Thoracic aorta (tissue), 2 donors: ENCODE measurements around the gene FLII. TPM values are rescaled to one million over a fixed set of nuclear protein-coding genes. Genes with fewer than 3 reads are reported as not detected.
"Not testable (repeated sequence)": the region's sequence is repeated elsewhere in the genome, so short reads cannot be mapped to it uniquely, and the experiment has no call there.

Experiments used
- ATAC-seq: fragments of 150-250 bp; one replicate; pipeline ENCODE4 v1.8.0; 2017; ENCODE audit warnings: low read depth; ENCODE audit not compliant: insufficient number of reproducible peaks, low FRiP score
- DNase-seq: peaks from one replicate; pipeline ENCODE4 v3.0.0-alpha.2; 2020; ENCODE audit warnings: low spot score
- H3K27ac ChIP-seq, 2 donors: fragments of 200-600 bp; sonication (generic); 1 replicate in 1 of 2; 2 replicates in 1 of 2; pipeline ENCODE4 v1.5.1; 2016; ENCODE audit warnings: mild to moderate bottlenecking in 2 of 2, moderate library complexity in 2 of 2
- H3K27me3 ChIP-seq: fragments of 200-600 bp; sonication (generic); replicated peaks from 2 replicates; pipeline ENCODE4 v1.6.0; 2016; ENCODE audit warnings: mild to moderate bottlenecking; ENCODE audit not compliant: insufficient read depth
- H3K36me3 ChIP-seq: fragments of 200-600 bp; sonication (generic); one replicate; pipeline ENCODE4 v1.5.1; 2016
- H3K4me1 ChIP-seq, 2 donors: fragments of 200-600 bp; sonication (generic); 1 replicate in 1 of 2; 2 replicates in 1 of 2; pipeline versions ENCODE4 v1.5.1 to v1.6.0; 2016; ENCODE audit warnings: low read depth in 2 of 2, mild to moderate bottlenecking in 1 of 2; ENCODE audit not compliant: control insufficient read depth in 1 of 2
- H3K4me3 ChIP-seq: fragments of 200-600 bp; sonication (generic); 2 replicates; pipeline ENCODE4 v1.5.1; 2016; ENCODE audit warnings: mild to moderate bottlenecking
- H3K9me3 ChIP-seq: fragments of 200-600 bp; sonication (generic); 2 replicates; pipeline ENCODE4 v1.5.1; 2016
- CTCF ChIP-seq: fragments of 200-600 bp; sonication (generic); IDR thresholded peaks from one replicate; pipeline ENCODE4 v1.5.1; 2019; ENCODE audit warnings: antibody characterized with exemption
- total RNA-seq, 2 donors: library from RNA; depleted of rRNA; stranded (reverse); fragments of >200 nt; gene quantifications; one replicate each; pipeline versions ENCODE4 v1.1.0 to v1.2.3, GENCODE V29; 2016

The FLII gene
- total RNA-seq, 2 donors from 2014 or later = 309 to 312 TPM

DNA sequence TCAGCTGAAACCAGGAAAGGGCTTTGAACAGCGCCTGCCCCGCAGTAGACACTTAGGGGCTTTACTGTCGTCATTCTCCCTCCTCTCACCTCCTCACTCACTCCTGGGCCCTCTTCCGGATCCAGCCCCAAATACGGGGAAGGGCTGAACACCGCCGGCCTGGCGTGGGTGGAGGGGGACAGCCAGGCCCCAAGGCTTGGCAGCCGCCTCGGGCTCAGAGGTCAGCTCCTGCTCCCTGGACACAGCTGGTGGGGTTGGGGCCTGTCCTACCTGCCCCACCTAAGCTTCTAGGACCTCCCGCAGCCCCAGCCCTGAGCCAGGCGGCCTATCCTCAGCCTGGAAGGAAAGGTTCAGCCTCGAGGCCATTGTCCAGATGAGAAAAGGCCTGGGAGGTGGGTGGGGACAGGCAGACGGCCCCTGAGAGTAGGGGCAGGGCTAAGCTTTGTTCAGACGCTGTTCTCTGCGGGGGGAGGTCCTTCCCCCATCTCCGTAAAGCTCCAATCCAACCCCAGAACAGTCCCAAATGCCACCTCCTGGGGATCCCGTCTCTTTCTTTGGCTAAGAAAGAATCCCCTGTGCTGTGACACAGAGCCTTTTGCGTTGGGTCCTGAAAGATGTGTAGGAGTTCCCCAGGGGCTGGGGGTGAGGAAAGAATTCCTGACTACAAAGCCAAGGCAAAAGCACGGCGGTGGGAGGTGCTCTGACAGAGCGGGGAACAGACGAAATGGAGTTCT is 34.0 kb downstream of the FLII start:
- TF ChIP-seq CTCF = no peak
- no peak overlapping the region for H3K27ac ChIP-seq
- no peaks in the 10 kb centered on the region for H3K36me3 ChIP-seq
- no peak for ATAC-seq
- H3K4me3 ChIP-seq = peak overlapping the region; percentile 67
- H3K4me1 ChIP-seq = peaks cover 9 to 20% of the 10 kb centered on the region in 2 donors
- H3K27me3 ChIP-seq = no peaks in the 10 kb centered on the region
- DNase-seq = no peak
- H3K9me3 ChIP-seq = no peaks in the 10 kb centered on the region

DNA sequence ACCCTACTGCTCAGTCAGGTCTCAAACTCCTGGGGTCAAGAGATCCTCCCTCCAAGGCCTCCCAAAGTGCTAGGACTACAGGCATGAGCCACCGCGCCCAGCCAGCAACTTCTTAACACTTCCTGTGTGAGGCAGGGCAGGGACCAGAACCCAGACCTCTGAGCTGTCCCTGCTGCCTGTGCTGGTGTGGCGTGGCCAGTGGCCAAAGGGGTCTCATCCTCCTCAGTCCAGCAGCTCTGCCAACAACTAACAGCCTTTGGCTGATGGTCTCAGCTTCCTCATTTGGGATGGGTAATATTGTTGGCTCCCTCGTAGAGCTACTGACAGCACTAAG is 34.5 kb downstream of the FLII start:
- Histone ChIP-seq H3K9me3 (no peaks in the 10 kb centered on the region), H3K27me3 (no peaks in the 10 kb centered on the region), H3K4me1 (peaks cover 9 to 24% of the 10 kb centered on the region in 2 donors), H3K36me3 (no peaks in the 10 kb centered on the region), H3K4me3 (no peak overlapping the region), H3K27ac (no peak overlapping the region)
- DNase-seq = no peak
- no peak for TF ChIP-seq CTCF
- no peak for ATAC-seq

- ATAC-seq (no peak), DNase-seq (no peak)
- no peaks in the 10 kb centered on the region for H3K36me3 ChIP-seq
- peaks cover 0 to 16% of the 10 kb centered on the region in 2 donors for H3K4me1 ChIP-seq
- H3K27me3 ChIP-seq = no peaks in the 10 kb centered on the region
- H3K9me3 ChIP-seq = no peaks in the 10 kb centered on the region
- H3K4me3 ChIP-seq = no peak overlapping the region
- H3K27ac ChIP-seq = no peak overlapping the region
- no peak for TF ChIP-seq CTCF
These were observed 39.7 kb downstream of the FLII start for GRCh38 chr17:18218756-18219415.

DNA sequence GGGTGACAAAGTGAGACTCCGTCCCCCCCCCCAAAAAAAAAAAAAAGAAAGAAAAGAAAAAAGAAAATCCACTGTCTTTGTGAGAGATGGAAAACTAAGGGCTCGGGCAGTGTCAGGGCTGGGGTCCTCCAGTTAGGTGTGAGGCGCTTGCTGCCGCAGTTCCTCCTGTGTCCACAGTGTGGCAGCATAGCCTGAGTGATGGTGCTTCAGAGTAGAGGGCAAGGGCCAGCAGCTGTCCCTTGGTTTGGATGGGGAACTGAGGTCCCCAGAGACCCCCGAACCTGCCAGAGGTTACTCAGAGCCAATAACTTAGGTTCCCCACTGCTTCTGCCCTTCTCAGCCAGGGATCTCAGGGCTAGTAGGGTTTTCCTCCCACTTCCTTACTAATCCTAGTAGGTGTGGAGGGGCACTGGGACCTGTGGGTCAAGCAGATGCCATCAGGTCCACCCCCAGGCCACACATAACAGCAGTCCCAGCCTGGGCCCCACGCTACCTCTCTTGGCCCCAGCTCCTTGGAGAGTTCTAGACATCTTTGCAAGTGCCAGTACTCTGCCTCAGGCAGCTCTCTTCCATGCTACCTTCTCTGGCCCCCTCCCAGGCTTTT is 41.0 kb downstream of the FLII start:
- Histone ChIP-seq H3K4me1 (peaks cover 0 to 16% of the 10 kb centered on the region in 2 donors), H3K27me3 (no peaks in the 10 kb centered on the region), H3K4me3 (no peak overlapping the region), H3K9me3 (no peaks in the 10 kb centered on the region), H3K36me3 (no peaks in the 10 kb centered on the region), H3K27ac (no peak overlapping the region)
- DNase-seq = no peak
- no peak for ATAC-seq
- TF ChIP-seq CTCF = peak; percentile 88

DNA sequence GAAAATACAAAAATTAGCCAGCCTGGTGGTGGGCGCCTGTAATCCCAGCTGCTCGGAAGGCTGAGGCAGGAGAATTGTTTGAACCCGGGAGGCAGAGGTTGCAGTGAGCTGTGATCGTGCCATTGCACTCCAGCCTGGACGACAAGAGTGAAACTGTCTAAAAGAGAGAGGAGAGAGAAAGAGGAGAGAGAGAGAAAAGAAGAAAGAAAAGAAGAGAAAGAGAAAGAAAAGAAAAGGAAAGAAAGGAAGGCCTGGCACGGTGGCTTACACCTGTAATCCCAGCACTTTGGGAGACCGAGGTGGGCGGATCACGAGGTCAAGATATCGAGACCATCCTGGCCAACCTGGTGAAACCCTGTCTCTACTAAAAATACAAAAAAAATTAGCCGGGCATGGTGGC is 41.6 kb downstream of the FLII start:
- not testable (repeated sequence) for H3K27ac ChIP-seq, H3K36me3 ChIP-seq, H3K4me3 ChIP-seq, DNase-seq, H3K9me3 ChIP-seq, ATAC-seq, H3K27me3 ChIP-seq
- peaks cover 0 to 16% of the 10 kb centered on the region in 2 donors for H3K4me1 ChIP-seq
